Right lobe of liver (tissue), 4 donors: Measurements from ENCODE around the gene FASTK.

Experiments
- CTCF ChIP-seq, 4 donors: fragments of 200-600 bp in 3 of 4; fragments of 450-650 bp in 1 of 4; IDR thresholded peaks; one replicate each; pipeline versions ENCODE4 v1.5.1 to v1.8.0; 2016 to 2022; ENCODE audit warnings: antibody characterized with exemption in 4 of 4, mild to moderate bottlenecking in 2 of 4
- POLR2A ChIP-seq: fragments of 450-650 bp; IDR thresholded peaks from one replicate; pipeline ENCODE4 v1.6.1; 2017; ENCODE audit warnings: antibody characterized with exemption, mild to moderate bottlenecking
- donor health status: DM: no; HTN: no; CAD: no.
- donor health status: DM: no; HTN: no; CAD: no.
- donor health status: DM: no; HTN: yes; CAD: no.

DNA sequence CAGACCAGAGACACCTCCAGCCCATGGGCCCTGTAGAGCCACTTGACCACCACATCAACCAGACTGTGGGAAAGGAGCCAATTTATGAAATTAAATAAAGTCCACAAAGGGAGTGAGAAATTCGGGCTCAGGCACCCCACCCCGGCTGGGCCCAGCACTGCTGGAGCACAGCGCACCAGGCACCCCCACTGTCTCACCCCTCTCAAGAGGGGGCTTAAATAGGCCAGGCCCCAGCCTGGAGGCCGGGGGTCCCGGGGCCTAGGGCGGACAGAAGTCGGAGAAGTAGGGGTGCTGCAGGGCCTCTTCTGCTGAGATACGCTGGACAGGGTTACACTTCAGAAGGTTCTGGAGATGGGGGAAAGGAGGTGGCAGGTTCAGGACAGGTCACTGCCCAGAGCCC lies 26.9 kb downstream of the FASTK start:
- TF ChIP-seq POLR2A, result no peak
- no peak for TF ChIP-seq CTCF (IDR thresholded peaks at IDR 0.05)
